GM12873 (cell line): Measurements from ENCODE around the gene CELF4.

ENCODE experiments used
- TF ChIP-seq, protein P1 (sequence below): IDR thresholded peaks from 2 replicates; pipeline ENCODE4 v1.5.1; 2012; ENCODE audit warnings: low read depth, mild to moderate bottlenecking, moderate library complexity, low read length, control low read depth; ENCODE audit not compliant: insufficient read depth; ENCODE audit errors: missing control alignments

CELF4 gene

GRCh38 chr18:37565101-37565976, at the start of gene CELF4:
Gene CELF4 (minus strand): TSS chr18:37565798.
- TF ChIP-seq, protein P1, sequence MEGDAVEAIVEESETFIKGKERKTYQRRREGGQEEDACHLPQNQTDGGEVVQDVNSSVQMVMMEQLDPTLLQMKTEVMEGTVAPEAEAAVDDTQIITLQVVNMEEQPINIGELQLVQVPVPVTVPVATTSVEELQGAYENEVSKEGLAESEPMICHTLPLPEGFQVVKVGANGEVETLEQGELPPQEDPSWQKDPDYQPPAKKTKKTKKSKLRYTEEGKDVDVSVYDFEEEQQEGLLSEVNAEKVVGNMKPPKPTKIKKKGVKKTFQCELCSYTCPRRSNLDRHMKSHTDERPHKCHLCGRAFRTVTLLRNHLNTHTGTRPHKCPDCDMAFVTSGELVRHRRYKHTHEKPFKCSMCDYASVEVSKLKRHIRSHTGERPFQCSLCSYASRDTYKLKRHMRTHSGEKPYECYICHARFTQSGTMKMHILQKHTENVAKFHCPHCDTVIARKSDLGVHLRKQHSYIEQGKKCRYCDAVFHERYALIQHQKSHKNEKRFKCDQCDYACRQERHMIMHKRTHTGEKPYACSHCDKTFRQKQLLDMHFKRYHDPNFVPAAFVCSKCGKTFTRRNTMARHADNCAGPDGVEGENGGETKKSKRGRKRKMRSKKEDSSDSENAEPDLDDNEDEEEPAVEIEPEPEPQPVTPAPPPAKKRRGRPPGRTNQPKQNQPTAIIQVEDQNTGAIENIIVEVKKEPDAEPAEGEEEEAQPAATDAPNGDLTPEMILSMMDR, result no peak

DNA sequence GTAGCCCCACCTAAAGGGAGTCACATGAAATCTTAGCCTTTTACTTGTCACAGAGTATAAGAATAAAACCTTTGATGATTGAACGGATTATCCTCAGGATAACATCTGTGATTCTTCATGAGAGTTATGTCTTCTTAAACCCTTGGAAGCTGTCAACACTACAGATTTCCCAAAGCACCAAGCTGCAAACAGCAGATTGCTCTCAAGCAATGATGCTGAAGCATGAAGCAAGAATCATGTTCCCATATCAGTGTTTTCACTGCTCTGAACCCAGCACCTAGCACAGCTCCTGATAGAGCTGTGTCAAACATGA, 47.6 kb upstream of the CELF4 start:
- TF ChIP-seq, protein P1, result no peak

DNA sequence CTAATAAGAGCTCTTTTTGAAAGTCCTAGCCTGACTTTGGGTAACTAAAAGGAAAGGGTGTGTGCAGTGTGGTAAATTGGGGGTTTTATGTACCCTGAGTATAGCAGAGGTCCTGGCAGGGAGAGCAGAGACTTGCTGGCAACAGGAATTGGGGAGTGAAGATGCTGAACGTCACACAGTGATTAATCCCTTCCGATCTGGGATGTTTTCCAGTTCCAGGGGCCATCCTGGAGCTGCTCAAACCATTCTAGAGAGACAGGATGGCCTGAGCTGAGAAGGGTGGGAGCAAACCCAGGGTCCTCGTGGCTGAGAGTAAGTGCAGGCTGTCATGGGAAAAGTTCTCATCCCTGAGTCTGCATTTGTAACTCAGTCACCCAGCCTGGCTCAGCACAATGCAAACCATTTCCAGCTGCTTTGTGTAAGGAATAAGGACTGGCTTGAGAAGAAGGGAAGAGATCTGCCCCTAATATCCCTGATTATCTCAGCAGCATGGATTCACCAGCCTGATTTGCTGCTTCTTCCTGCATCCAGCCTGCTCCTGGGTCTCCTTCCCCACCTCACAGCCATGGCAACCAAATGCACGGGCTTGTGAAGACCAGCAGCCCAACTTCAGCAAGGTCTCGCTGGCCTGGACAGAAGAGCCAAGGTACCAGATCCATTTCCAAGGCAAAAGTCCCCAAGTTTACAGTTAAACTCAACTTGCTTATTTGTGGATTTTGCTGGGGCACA, 47.1 kb upstream of the CELF4 start:
- TF ChIP-seq, protein P1, result no peak

- TF ChIP-seq, protein P1, result no peak
Measured at GRCh38 chr18:37611614-37612279, 46.1 kb upstream of the CELF4 start.

DNA sequence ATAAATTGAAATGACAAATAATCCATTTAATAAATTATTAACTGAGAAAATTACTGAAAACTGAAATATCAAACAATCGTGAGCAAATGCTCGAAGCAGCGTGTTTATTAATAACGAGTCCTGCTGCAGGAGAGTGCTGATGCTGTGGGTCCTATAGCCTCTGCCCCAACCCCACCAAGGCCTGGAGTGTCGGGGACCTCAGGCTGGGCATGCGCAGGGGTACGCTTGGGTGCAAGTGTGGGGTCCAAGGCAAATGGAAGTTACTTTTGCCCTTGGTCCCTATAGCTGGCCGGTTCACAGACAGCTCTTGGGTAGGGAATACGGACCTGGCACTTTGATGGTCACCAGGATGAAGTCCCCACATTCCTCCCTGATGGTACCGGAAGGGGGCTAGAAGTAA, 43.3 kb upstream of the CELF4 start:
- TF ChIP-seq, protein P1, result no peak

DNA sequence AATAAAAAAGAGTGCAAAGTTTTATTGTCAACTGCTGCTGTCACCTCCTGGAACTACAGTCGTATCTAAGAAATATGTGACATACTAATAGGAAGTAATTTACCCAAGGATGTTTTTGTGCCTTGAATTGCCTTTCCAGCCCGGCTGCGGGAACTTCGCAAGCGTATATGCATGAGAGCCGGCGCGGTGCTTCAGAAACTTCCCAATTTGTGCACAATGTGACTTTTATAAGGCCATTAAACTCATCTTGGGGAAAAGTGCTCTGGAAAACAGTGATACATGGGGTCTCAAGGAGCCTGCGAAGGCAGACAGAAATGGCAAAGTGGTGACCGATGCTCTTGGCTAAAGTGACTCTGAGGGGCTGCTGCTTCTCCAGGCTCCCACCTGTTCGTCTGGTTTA, 41.7 kb upstream of the CELF4 start:
- TF ChIP-seq, protein P1, result no peak

GRCh38 chr18:37604032-37604431, 38.4 kb upstream of the CELF4 start:
- TF ChIP-seq, protein P1, result no peak
